ENCODE measurements around the gene NXNL1. TPM values are rescaled to one million over a fixed set of nuclear protein-coding genes. Genes with fewer than 3 reads are reported as not detected.

NXNL1 gene
- total RNA-seq, 4 donors from 2014 or later, result not detected

DNA sequence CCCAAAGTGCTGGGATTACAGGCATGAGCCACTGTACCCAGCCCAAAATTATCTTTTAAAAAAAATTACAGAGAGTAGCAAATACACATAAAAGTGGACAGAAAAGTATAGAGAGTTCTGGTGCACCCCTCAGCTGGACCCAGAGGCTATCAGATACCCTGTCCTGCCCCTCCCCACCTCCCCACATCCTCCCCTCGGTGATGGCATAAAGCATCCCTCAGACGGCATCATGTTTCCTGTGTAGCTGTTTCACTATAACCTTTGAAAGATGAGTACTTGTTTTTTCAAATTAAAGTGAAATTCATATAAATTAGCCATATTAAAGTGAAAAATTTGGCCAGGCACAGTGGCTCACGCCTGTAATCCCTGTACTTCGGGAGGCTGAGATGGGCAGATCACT, 29.7 kb upstream of the NXNL1 start:
- Histone ChIP-seq H3K36me3 (peaks cover 0 to 50% of the 10 kb centered on the region in 2 donors), H3K4me3 (no peak overlapping the region), H3K27ac (no peak overlapping the region), H3K9me3 (no peaks in the 10 kb centered on the region), H3K4me1 (peaks cover 0 to 24% (median 0%) of the 10 kb centered on the region in 3 donors), H3K27me3 (no peaks in the 10 kb centered on the region)
- 58 to 60% methylated on average over 2 to 4 of the region's 4 CpGs for WGBS, 2 donors (ENCODE audit: low coverage in 1 of 2)
- no peak for ATAC-seq
- no peak for TF ChIP-seq POLR2A (IDR thresholded peaks at IDR 0.05)
- no peak for TF ChIP-seq POLR2AphosphoS5 (IDR thresholded peaks at IDR 0.05)
- TF ChIP-seq EP300 (IDR thresholded peaks at IDR 0.05), result no peak
- TF ChIP-seq, protein P1, sequence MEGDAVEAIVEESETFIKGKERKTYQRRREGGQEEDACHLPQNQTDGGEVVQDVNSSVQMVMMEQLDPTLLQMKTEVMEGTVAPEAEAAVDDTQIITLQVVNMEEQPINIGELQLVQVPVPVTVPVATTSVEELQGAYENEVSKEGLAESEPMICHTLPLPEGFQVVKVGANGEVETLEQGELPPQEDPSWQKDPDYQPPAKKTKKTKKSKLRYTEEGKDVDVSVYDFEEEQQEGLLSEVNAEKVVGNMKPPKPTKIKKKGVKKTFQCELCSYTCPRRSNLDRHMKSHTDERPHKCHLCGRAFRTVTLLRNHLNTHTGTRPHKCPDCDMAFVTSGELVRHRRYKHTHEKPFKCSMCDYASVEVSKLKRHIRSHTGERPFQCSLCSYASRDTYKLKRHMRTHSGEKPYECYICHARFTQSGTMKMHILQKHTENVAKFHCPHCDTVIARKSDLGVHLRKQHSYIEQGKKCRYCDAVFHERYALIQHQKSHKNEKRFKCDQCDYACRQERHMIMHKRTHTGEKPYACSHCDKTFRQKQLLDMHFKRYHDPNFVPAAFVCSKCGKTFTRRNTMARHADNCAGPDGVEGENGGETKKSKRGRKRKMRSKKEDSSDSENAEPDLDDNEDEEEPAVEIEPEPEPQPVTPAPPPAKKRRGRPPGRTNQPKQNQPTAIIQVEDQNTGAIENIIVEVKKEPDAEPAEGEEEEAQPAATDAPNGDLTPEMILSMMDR (IDR thresholded peaks at IDR 0.05), result no peak

DNA sequence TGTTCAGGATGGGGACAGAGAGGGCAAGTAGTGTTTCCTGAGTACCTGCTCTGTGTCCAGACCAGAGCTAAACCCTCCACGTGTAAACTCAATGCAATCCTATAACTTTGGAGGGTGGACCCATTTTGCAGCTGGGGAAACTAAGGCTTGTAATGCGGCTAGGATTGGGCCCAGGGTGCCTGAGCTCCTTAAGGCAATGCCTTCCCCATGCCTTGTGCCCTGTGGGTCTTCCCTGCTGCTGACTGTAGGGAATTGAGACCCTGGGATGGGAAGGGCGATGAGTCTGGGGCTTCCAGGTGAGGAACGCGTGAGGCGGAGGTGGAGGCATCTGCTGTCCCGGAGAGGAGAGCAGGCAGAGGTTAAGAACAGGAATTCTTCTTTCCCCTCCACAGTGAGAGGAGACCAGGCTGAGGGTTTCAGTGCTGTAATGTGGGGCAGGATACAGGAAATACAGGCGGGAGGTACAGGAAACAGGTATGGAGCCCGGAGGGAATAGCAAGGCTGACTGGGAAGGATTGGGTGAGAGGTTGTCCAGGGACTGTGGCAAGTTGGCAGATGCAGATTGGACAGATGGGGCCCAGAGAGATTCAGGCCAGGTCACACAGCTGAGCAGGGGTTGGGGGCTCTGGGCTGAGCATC, 28.8 kb upstream of the NXNL1 start:
- no peaks in the 10 kb centered on the region for H3K27me3 ChIP-seq
- H3K27ac ChIP-seq, result peak overlapping the region in 3 of 4 donors; percentile 31 to 51 (median 41)
- WGBS, 2 donors (ENCODE audit: low coverage in 1 of 2), result 72% methylated on average over 7 of the region's 9 CpGs; no CpG with 5 or more reads in 1 of the 2 donors
- H3K4me1 ChIP-seq, result peaks cover 0 to 24% (median 0%) of the 10 kb centered on the region in 3 donors
- H3K4me3 ChIP-seq, result no peak overlapping the region
- TF ChIP-seq, protein P1 (IDR thresholded peaks at IDR 0.05), result no peak
- TF ChIP-seq POLR2AphosphoS5 (IDR thresholded peaks at IDR 0.05) (no peak), EP300 (IDR thresholded peaks at IDR 0.05) (no peak), POLR2A (IDR thresholded peaks at IDR 0.05) (no peak)
- H3K36me3 ChIP-seq, result peaks cover 0 to 50% of the 10 kb centered on the region in 2 donors
- no peaks in the 10 kb centered on the region for H3K9me3 ChIP-seq
- no peak for ATAC-seq

DNA sequence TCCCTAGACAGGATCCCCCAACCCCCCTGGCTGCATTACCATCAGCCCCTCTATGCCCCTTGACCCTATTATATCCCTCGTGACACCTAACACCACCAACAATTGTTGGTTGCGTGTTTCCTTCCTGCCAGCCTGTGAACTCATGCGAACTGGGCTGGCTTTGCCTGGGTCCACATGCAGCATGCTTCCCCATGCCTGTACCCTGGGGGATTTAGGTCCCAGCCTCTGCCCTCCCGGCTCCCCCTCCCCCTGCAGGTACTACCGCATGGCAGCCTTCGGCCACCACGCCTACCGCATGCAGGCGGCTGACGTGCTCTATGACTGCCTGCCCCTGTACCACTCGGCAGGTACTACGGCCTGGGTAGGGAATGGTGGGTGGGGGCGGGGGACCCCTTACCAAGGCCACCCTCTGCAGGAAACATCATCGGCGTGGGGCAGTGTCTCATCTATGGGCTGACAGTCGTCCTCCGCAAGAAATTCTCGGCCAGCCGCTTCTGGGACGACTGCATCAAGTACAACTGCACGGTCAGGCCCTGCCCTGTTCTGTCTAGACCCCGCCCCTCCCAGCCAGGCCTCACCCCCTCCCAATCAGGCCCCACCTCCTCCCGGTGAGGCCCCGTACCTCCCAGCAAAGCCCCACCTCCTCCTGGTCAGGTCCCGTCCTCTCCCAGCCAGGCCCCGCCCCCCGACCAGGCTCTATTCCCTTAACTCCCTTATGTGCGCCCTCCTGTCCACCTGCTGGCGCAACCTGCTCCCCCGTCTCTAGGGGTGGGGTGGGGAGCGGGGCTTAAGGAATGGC, 28.1 kb upstream of the NXNL1 start:
- 84% methylated on average over 2 of the region's 31 CpGs; no CpG with 5 or more reads in 1 of the 2 donors for WGBS, 2 donors (ENCODE audit: low coverage in 1 of 2)
- H3K4me3 ChIP-seq, result peak overlapping the region in 1 of 2 donors; percentile 23
- no peaks in the 10 kb centered on the region for H3K9me3 ChIP-seq
- H3K4me1 ChIP-seq, result peaks cover 0 to 24% (median 0%) of the 10 kb centered on the region in 3 donors
- TF ChIP-seq, protein P1 (IDR thresholded peaks at IDR 0.05), result no peak
- no peak for TF ChIP-seq EP300 (IDR thresholded peaks at IDR 0.05)
- TF ChIP-seq POLR2AphosphoS5 (IDR thresholded peaks at IDR 0.05), result no peak
- TF ChIP-seq POLR2A (IDR thresholded peaks at IDR 0.05), result no peak
- H3K27ac ChIP-seq, result peak overlapping the region in 3 of 4 donors; percentile 31 to 51 (median 41)
- H3K36me3 ChIP-seq, result peaks cover 0 to 53% of the 10 kb centered on the region in 2 donors
- ATAC-seq, result peak; percentile 65
- no peaks in the 10 kb centered on the region for H3K27me3 ChIP-seq

DNA sequence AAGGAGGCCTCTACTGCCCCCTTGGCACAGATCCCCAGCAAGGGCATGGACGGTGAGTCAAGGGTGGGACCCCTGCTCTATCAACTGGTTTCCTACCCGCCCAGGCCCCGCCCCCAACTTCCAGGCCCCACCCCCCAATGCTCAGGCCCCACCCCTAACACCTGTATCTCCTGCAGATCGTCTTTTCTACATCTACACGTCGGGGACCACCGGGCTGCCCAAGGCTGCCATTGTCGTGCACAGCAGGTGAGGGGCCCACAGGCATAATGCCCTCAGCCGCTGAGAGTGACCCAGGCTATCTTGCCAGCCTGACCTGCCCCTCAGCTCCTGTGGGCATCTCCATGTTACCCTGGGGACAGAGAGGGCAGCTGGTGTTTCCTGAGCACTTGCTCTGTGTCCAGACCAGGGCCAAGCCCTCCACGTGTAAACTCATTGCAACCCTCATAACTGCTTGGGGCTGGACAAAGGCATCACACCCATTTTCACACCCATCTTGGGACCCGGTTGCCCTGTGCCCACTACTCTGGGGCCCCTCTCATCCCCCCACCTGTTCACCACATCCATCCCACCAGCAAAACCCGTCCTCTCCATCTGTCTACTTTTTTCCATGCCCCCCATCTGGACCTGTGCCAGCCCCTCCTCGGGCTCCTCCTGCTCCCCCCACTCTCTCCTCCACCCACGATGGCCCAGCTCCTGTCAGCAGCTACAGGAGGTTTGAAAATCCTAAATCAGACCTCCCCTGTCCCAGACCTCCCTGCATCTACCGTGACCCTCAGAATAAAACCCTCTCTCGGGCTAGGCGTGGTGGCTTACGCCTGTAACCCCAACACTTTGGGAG, 26.8 kb upstream of the NXNL1 start:
- TF ChIP-seq, protein P1 (IDR thresholded peaks at IDR 0.05), result no peak
- TF ChIP-seq POLR2AphosphoS5 (IDR thresholded peaks at IDR 0.05), result no peak
- TF ChIP-seq EP300 (IDR thresholded peaks at IDR 0.05), result no peak
- no peak for TF ChIP-seq POLR2A (IDR thresholded peaks at IDR 0.05)
- no peak overlapping the region for H3K4me3 ChIP-seq
- H3K4me1 ChIP-seq, result peaks cover 0 to 31% (median 0%) of the 10 kb centered on the region in 3 donors
- no peak for ATAC-seq
- H3K36me3 ChIP-seq, result peaks cover 0 to 55% of the 10 kb centered on the region in 2 donors
- no peaks in the 10 kb centered on the region for H3K27me3 ChIP-seq
- 64 to 79% methylated on average over 7 to 9 of the region's 18 CpGs for WGBS, 2 donors (ENCODE audit: low coverage in 1 of 2)
- no peak overlapping the region for H3K27ac ChIP-seq
- H3K9me3 ChIP-seq, result no peaks in the 10 kb centered on the region
